Fibroblast of skin of left biceps (primary cell): Measurements from ENCODE around the gene AP5S1.
"Not testable (repeated sequence)": the region's sequence is repeated elsewhere in the genome, so short reads cannot be mapped to it uniquely, and the experiment has no call there.

ENCODE experiments used
- DNase-seq, 2 experiments: peaks; one replicate each; pipeline ENCODE4 v3.0.0-alpha.2; 2013; ENCODE audit warnings: low read depth in 2 of 2

AP5S1 gene

DNA sequence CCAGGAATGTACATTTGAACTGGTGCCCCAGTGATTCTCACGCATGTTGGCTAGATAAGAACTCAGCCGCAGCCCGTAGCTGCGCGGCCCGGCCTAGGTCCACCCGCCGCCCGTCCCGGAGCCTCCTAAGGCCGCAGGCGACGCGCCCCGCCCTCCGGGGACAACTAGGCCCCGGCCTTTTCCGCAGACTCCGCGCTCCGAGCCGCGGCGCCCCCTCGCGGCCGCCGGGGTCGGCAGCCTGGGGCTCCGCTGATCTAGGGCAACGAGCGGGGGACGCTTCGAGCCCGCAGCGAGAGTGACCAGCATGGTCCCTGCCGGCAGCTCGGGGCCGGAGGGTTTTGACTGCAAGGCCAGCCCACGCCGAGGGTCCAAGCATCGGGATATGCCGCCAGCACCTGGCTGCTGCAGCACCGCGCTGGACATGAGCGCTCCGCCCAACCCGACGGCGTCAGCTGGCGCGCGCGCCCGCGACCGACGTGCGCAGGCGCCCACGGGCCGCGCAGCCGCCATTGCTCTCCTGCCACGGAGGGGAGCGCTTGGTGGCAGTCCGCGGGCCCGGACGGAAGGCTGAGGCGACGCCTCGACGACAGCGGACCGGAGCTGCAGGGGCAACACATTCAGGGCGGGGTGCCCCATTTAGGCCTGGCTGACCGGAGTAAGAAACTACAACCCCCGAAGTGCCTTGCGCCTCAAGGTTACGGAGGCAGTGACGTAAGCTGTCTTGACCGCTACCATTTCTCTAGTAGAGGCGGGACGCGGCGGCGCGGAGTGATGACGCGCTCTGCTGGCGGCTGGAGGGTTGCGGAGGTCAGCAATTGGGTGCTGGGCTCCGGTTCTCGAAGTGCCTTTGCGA, at the start of gene AP5S1:
Gene AP5S1, plus strand, starts transcription at position 500 of the 853 bp plus-strand sequence. CDS start 1,571 bp downstream, outside the sequence.
- peak; percentile 84 to 86 for DNase-seq

DNA sequence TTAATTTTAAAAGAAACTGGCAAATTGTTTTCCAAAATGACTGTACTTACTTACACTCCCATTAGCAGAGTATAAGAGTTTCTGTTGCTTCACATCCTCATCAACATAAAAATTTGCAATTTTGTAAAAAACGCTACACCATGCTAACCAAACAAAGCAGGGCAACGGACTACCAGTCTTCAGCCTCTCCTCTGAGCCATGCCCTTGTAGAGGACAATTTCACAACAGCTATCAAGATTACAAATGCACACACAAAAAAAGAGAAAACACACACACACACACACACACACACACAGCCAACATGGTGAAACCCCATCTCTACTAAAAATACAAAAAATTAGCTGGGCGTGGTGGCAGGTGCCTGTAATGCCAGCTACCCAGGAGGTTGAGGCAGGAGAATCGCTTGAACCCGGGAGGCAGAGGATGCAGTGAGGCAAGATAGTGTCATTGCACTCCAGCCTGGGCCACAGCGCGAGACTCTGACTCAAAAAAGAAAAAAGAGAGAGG, 48.7 kb upstream of the AP5S1 start:
- DNase-seq, result no peak

DNA sequence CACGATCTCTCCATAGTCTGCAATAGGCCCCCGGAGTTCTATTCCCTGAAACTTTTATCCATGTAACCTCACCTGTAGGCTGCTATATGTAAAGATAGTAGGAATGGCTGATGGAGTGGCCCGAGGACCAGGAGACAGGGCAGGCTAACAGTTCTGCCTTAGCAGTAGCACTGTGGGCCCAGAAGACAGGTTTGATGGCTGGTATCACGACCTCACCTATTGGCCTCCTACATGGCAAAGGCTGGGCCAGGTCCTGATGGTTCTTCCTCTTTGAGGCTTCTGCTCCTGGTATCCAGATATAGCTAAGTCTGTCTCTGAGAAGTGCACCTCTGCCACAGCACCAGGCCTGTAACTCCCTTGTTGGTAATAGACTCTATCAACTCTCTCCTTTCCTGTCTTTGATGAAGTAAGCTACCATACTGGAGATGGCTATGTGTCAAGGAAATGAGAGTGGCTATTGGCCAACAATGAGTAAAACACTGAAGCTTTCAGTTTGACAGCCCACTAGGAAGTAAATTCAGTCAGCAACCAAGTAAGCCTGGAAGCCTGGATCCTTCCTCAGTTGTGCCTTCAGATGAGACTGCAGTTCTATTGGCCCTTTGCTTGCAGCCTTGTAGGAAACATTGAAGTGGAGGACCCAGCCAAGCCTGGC, 44.8 kb upstream of the AP5S1 start:
- DNase-seq, result no peak

- DNase-seq, result no peak
Observed at GRCh38 chr20:3777381-3777715, 43.0 kb upstream of the AP5S1 start.

DNA sequence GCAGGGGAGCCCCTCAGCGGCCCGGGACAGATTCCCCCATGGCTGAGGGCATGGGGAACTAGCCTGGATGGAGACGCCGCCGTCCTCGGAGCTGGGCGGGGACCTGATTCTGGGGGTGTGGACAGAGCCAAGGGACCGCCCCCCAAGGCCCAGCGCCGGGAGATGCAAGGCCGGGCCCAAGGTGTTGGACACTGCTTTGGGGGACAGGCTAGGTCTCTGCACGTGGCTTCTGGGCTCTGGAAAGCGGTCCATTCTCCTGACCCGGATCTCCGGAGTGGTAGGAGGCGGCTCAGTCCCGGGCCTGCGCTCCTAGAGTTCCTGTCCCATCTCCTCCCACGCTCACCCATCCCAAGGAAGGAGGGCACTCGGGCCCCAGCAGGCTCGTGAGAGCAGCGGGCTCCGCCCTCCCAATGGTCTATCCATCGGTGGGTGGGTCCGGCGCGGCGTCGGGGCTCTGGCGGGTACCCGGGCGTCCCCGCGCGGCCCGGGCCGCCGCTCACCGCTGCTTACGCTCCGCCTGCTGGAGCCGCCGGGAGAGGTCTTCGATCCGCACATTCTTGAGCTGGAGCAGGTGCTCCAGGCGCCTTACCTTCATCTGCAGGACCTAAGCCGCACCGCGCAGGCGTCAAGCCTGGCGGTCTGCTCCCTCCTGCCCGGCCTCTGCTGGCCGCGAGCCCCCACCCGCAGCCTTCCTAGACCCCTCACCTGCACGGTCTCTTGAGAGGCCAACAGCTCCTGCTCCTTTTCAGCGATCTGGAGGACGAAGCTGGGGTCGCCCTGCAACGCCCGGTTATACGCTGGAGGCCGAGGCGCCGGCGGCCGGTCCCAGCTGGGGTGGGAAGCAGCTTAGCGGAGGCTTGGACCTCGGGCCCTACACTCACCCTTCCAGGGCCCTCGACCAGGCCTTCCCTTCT, 42.4 kb upstream of the AP5S1 start:
- no peak for DNase-seq

GRCh38 chr20:3778976-3779375, 41.4 kb upstream of the AP5S1 start:
- no peak for DNase-seq

DNA sequence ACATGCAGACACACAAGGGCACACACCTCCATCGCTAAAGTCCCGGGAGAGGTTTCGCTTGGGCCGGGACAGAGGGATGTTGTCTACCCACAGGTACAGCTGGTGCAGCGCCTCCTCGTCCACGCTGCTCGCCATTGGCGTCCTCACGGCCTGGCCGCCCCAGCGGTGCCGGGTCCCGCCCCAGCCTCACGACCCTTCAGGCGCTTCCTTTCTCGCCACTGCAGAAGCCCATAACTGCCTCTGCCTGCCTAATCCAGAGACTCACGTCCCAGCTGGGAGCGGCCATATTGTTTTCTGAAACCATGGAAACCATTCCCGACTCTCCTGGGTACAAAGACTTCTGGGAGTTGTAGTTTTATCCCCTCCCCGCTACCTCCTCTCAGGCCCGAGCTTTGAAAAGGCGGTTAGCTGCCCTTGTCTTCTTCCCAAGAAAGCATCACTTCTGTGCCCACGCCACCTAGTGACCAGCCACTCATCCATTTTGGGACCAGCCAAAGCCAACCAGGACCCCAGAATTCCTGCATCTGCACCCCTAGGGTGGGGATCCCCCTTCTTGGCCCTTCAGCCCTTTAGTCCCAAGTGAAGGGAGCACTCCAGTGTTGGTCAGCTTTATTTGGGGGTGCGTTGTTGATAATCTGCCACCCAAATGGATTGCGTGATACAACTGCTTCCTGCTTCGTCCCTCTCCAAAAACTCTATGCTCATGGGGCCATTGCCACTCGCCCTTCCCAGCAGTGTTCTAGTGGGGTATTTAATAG, 39.0 kb upstream of the AP5S1 start, which contains the start of gene SPEF1:
Gene SPEF1, minus strand, starts transcription at position 296 of the 758 bp plus-strand sequence. Its CDS starts 161 bp downstream, at position 135.
- peak; percentile 72 to 76 for DNase-seq

- DNase-seq, result no peak
Observed at GRCh38 chr20:3782597-3782996, 37.8 kb upstream of the AP5S1 start.

- DNase-seq, result no peak
Observed at GRCh38 chr20:3783068-3783489, 37.3 kb upstream of the AP5S1 start.

- DNase-seq, result no peak
Observed at GRCh38 chr20:3783511-3784195, 36.7 kb upstream of the AP5S1 start.

- DNase-seq, result no peak
Observed at GRCh38 chr20:3784216-3784853, 36.0 kb upstream of the AP5S1 start.

DNA sequence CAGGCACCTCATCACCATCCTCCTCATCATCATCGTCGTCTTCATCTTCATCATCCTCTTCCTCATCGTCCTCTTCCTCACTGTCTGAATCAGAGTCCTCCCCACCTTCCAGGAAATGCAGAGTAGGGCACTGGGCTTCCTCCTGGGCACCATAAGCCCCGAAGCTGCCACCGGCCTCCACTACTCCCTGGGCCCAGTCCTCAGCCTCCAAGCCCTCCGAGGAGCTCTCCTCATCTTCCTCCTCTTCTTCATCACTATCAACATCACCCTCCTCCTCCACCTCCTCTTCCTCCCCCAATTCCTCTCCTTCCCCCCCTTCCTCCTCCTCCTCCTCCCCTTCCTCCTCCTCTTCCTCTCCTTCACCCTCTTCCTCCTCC, 35.5 kb upstream of the AP5S1 start:
- DNase-seq, result no peak

- DNase-seq, result no peak
Observed at GRCh38 chr20:3785240-3786125, 34.9 kb upstream of the AP5S1 start.

DNA sequence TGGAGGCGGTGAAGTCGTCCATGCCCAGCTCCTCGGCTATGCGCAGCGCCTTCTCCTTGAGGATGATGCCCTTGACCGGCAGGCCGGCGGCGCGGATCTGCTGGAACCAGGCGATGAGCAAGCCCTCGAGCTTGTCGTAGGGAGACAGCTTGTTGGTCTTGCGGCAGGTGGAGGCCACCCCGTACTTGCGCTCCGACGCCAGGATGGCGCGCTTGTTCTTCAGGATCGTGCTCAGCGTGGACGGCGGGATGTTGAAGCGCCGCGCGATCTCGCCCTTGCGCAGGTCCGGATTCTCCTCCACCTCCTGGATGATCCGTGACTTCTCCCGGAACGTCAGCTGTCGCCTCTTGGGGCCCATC, 34.2 kb upstream of the AP5S1 start:
- no peak for DNase-seq

- peak in 1 of 2 experiments; percentile 45 for DNase-seq
Observed at GRCh38 chr20:3786665-3787323, 33.6 kb upstream of the AP5S1 start, which contains the start of gene CENPB. Gene CENPB (minus strand): TSS chr20:3786740. CDS start chr20:3786483, 257 bp downstream.

DNA sequence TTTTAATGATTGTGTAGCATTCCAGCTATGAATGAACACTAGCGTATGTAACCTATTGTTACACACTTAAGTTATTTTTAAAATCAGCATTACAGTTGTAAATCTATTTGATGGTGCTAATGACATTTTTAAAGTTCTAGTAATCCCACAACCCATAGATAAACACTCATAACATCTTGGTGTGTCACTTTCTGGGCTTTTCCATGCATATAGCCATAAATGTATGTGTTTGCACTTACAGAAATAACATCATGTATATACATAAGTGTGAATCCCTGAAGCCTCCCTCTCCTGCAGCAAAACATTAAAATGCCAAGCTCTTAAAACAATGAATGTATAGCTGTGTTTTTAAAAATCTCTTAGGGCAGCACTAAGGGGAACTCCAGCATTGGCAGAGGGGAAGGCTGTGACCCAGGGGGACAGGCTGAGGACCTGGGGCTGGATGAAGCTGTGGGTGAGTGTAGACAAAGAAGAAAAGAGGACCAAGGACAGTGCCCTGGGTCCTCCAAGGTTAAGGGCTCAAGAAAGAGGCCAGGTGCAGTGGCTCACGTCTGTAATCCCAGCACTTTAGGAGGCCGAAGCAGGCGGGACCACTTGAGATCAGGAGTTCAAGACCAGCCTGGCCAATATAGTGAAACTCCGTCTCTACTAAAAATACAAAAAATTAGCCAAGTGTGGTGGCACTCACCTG, 32.9 kb upstream of the AP5S1 start:
- DNase-seq, result no peak

DNA sequence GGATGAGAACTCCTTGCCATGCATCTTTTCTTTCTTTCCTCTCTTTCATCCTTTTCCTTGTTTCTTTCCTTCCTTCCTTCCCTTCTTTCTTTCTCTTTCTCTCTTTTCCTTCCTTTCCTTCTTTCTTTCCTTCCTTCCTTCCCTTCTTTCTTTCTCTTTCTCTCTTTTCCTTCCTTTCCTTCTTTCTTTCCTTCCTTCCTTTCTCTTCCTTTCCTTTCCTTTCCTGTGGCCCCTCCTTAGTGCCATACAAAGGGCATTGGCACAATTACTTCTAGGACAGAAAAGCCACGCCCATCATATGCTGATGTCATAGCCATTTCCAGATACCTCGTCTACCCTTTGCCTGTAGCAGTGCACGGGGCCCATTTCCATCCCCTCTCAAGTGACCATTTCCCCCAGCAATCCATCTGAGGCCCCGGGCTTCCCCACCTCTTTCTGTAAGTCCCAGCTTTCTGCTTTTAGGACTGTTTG, 31.6 kb upstream of the AP5S1 start:
- DNase-seq, result no peak

DNA sequence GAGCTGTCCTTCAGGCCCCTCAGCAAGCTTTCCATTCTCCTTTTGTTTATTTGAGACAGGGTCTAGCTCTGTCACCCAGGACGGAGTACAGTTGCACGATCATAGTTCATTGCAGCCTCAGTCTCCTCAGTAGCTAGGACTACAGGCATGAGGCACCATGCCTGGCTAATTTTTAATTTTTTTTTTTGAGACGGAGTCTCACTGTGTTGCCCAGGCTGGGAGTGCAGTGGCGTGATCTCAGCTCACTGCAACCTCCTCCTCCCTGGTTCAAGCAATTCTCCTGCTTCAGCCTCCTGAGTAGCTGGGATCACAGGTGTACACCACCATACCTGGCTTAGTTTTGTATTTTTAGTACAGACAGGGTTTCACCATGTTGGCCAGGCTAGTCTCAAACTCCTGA, 31.1 kb upstream of the AP5S1 start:
- not testable (repeated sequence) for DNase-seq
